KOPT-K1 (cell line): ENCODE data around the gene CALR3.
"Not testable (repeated sequence)": the region's sequence is repeated elsewhere in the genome, so short reads cannot be mapped to it uniquely, and the experiment has no call there.

ENCODE experiments used
- H3K27ac ChIP-seq: fragments of 200-600 bp; sonication (generic); 2 replicates; pipeline ENCODE4 v1.5.1; 2016; ENCODE audit warnings: antibody characterized with exemption, mild to moderate bottlenecking, low read depth, low read length; ENCODE audit not compliant: poor library complexity, severe bottlenecking
- H3K36me3 ChIP-seq: fragments of 200-600 bp; sonication (generic); 2 replicates; pipeline ENCODE4 v1.5.1; 2017; ENCODE audit warnings: antibody characterized with exemption, mild to moderate bottlenecking, low read length, moderate library complexity; ENCODE audit not compliant: insufficient read depth
- H3K9me3 ChIP-seq: fragments of 200-600 bp; sonication (generic); 2 replicates; pipeline ENCODE4 v1.5.1; 2017; ENCODE audit warnings: antibody characterized with exemption, low read length, mild to moderate bottlenecking; ENCODE audit not compliant: insufficient read depth, poor library complexity, severe bottlenecking

CALR3 gene, protein sequence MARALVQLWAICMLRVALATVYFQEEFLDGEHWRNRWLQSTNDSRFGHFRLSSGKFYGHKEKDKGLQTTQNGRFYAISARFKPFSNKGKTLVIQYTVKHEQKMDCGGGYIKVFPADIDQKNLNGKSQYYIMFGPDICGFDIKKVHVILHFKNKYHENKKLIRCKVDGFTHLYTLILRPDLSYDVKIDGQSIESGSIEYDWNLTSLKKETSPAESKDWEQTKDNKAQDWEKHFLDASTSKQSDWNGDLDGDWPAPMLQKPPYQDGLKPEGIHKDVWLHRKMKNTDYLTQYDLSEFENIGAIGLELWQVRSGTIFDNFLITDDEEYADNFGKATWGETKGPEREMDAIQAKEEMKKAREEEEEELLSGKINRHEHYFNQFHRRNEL

DNA sequence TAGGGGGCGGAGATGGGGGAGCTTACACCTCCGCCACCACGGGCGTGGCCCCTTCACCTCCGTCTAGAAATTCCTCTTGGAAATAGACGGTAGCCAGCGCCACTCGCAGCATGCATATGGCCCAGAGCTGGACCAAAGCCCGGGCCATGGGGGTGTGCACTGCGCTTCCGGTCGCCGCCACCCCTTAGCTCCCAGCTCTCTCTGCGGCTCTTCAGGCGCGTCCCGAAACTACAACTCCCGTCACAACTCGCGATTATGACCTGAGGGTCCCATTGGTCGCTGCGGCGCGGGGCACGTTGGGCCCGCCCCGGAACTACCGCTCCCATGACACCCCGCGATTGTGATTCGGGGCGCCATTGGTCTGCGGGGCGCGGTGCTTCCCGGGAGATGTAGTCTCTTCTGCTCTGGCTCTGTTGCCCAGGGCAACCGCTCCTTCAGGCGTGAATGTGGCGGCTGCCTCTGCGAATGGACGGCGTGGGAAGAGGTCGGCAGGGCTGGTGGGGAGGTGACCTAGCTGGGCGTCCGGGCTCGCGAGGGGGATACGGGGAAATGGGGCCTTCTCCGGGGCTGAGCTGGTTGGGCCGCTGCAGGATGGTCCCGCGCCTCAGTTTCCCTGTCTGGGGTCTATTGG, at the start of gene CALR3, which contains the start of gene C19orf44:
CALR3 (minus strand) TSS at position 186 of the 631 bp plus-strand sequence; CDS start at position 148, 38 bp downstream.
C19orf44 (plus strand) TSS at position 413 of the 631 bp plus-strand sequence. CDS start 4,399 bp downstream, outside the sequence.
- Histone ChIP-seq H3K27ac (peak within 1 kb of the TSS; percentile 58), H3K36me3 (no peaks in the 10 kb centered on the region), H3K9me3 (no peaks in the 10 kb centered on the region)

DNA sequence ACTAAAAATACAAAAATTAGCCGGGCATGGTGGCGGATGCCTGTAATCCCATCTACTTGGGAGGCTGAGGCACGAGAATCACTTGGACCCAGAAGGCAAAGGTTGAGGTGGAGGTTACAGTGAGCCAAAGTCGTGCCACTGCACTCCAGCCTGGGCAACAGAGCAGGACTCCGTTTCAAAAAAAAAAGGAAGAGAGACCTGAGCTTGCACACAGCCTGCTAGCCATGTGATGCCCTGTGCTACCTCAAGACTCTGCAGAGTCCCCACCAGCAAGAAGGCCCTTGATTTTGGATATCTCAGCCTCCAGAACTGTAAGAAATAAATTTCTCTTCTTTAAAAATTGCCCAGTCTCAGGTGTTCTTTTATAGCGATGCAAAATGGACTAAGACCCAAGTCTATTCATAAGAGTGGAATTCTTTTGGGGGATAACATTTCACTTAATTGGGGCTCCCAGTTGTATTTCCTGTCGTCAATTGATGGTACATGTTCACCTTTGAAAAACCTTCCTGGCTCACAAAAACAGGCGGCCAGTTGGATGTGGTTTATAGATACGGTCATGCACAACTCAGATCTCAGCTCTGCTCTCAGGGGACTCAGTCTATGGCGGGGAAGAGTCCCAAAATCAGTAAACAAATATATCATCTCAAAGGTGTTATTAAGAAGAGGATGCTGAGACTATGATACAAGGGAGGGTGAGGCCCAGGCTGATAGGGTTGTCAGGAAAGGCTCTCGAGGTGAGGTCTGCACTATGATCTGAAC, 48.7 kb upstream of the CALR3 start:
- H3K27ac ChIP-seq: no peak overlapping the region
- H3K36me3 ChIP-seq: peaks cover 29% of the 10 kb centered on the region
- H3K9me3 ChIP-seq: no peaks in the 10 kb centered on the region

DNA sequence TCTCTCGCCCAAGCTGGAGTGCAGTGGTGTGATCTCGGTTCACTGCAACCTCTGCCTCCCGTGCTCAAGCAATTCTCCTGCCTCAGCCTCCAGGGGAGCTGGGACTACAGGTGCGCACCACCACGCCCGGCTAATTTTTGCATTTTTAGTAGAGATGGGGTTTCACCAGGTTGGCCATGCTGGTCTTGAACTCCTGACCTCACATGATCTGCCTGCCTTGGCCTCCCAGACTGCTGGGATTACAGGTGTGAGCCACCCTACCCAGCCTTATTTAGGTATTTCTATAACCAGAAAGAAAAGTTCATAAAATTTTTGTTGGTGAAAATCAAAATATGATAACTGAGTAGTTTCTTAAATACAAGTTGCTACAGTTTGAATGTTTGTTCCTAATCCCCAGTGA, 47.8 kb upstream of the CALR3 start:
- H3K27ac ChIP-seq: peak overlapping the region; percentile 90

DNA sequence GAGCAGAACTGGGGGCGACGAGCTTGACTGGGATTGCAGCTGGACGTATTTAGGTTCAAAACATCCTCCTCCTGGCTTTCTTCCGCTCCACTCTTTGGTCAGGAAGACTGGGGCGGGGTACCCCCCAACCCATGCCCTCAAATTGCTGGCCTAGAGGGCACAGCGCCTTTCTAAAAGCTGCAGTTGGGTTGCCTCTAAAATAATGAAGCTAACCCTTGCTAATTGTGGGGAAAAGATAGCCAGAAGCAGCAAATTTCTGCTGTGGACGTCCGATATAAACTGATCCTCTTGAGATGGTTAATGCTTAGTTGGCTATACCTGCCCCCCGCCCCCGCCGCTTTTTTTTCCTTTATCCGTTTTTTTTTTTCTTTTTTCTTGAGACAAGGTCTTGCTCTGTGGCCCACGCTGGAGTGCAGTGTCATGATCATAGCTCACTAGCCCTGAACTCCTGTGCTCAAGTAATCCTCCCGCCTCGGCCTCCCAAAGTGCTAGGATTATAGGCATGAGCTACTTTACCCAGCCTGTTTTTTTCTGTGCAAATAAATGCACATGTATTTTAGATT, 47.0 kb upstream of the CALR3 start:
- Histone ChIP-seq H3K9me3 (no peaks in the 10 kb centered on the region), H3K36me3 (peaks cover 37% of the 10 kb centered on the region), H3K27ac (peak overlapping the region; percentile 90)

More for the DNA sequence above, 47.8 kb upstream of the CALR3 start:
- peaks cover 34% of the 10 kb centered on the region for H3K36me3 ChIP-seq
- H3K9me3 ChIP-seq: not testable (repeated sequence)

DNA sequence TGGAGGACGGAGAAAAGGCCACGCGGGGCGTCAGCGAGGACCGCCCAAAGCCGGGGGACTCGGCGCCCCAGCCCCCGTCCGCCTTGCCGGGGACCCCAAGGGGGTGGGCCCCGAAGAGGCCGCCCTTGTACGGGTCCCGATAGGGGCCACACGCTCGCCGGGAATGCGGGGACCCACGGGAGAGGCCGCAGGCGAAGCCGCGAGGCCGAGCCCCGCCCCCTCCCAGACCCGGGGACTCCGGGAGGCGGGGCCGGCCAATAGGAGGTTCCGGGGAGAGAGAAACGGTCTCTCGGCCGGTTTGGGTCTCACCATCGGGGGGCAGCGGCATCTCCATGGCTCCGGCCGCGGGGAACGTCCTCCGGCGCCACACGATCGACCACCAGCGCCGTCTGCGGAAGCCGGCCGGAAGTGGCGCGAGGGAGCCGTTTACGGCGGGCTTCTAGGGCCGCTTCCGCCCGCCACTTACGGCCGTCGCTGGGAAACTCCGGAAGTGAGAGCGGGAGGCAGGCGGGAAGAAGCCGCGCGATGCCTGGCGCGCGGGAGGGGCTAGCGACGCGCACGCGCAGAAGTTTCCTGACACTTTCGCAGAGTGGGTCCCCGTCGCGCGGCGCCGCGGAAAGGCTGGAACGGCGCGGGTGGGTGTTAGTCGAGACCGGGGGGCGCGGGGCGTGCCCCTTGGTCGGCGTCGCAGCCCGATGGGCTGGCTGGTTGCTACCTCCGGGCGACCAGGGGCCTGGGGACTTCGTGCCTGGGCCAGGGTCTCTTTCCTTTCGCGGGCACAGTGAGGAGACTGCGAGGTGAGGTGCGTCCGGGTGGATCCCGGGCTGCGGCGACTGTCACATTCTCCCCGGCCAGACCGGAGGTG, 46.3 kb upstream of the CALR3 start, which contains the start of gene CHERP:
CHERP (minus strand) TSS at position 393 of the 865 bp plus-strand sequence; CDS start at position 334, 59 bp downstream.
- Histone ChIP-seq H3K36me3 (peaks cover 44% of the 10 kb centered on the region), H3K9me3 (no peaks in the 10 kb centered on the region), H3K27ac (peak within 1 kb of the TSS; percentile 90)

DNA sequence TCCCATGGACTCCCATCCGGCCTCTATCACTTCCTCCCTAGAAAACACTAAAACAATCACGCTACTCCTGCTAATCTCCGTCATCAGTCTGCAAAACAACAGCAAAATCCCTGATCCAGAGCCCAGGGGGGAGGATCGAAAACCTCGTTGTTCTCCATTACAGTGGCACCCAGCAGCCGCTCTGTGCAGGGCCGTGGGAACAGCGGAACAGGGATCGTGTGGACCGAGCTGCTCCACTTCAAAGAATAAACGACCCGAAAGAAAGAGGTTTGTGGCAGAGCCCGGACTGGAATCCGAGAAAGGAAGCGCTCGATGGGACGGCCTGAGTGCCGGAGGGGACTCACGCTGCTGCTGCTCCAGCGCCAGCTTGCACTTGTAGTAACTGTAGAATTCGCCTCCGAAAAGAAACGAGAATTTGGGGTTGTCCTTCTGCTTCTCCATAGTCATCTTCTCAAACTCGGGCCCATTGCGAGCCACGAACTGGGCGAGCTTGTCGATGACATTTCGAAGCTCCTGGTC, 45.6 kb upstream of the CALR3 start:
- peaks cover 51% of the 10 kb centered on the region for H3K36me3 ChIP-seq
- no peaks in the 10 kb centered on the region for H3K9me3 ChIP-seq

DNA sequence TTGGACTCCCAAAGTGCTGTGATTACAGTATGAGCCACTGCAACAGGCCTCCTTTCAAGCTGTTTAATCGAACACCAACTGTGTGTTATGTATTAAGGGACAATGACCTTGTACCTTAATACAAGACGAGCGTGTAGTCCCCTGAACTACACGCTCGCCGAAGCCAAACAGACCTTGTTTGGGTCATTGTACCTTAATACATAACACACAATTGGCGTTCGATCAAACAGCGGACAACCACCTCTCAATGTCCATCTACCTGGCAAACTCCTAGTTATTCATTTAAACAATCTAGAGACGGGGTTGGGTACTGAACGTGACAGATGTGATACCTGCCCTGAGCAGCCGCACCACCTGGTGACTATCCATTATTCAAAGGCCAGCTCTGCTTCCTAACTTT, 45.0 kb upstream of the CALR3 start:
- H3K36me3 ChIP-seq: peaks cover 58% of the 10 kb centered on the region
- H3K27ac ChIP-seq: peak overlapping the region; percentile 90

More for the DNA sequence above, 45.6 kb upstream of the CALR3 start:
- H3K27ac ChIP-seq: peak overlapping the region; percentile 90

DNA sequence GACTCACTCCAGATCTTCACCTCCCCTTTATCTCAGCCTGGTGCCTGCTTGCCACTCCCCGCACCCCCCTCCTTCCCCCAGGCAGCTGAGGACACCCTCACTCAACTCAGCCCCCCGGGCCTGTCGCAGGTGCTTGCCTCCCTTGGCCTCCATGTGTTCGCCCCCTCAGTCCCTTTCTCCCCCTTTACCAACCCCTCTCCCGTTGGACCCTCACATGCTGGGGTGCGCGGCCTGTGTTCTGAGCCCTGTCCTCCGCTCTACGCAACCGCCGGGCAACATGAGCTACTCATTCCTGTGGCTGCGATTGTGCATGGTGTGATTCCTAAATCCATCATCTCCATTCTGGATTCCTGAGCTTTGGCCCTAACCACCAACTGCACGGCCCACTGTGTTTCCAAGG, 41.1 kb upstream of the CALR3 start:
- H3K36me3 ChIP-seq: peaks cover 91% of the 10 kb centered on the region
- H3K27ac ChIP-seq: no peak overlapping the region

More for the DNA sequence above, 45.0 kb upstream of the CALR3 start:
- H3K9me3 ChIP-seq: no peaks in the 10 kb centered on the region

DNA sequence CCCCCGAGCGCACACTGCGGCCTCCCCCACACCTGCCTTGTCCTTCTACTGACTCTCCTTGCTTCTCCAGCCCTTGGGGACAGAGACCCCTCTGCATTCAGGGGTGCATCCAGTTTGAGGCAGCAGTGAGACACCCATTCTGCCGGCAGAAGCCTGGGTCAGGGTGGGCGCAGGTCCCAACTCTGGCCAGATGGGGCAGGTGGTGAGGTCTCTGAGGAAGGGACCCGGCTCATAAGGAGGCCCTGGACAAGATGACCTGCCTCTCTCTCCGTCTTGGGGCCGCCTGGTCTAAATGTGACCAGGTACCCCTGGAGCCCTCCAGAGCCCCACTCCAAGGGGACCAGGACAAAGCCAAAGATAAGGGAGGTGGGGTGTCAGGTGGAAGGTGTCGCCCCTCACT, 40.2 kb upstream of the CALR3 start:
- H3K36me3 ChIP-seq: peaks cover 99% of the 10 kb centered on the region
- H3K27ac ChIP-seq: no peak overlapping the region
- no peaks in the 10 kb centered on the region for H3K9me3 ChIP-seq

More for the DNA sequence above, 41.1 kb upstream of the CALR3 start:
- no peaks in the 10 kb centered on the region for H3K9me3 ChIP-seq

DNA sequence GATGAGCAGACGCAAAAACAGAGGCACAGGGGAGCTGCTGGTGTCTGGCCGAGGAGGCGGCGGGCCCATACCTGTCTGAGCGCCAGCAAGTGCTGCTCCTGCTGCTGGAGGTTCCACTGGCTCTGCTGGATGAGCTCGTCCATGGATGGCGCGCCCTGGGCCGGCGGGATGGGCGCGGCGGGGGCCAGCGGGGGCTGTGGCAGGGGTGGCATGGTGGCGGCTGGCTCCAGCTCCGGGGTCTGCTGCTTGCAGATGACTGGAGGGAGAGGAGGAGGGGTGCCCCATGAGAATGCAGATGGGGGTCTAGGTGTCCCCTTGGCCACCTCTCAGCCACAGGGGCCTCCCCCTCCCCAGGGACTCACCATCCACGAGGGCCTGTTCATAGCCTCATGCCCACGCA, 39.4 kb upstream of the CALR3 start:
- no peak overlapping the region for H3K27ac ChIP-seq
- H3K9me3 ChIP-seq: no peaks in the 10 kb centered on the region
- peaks cover 99% of the 10 kb centered on the region for H3K36me3 ChIP-seq

DNA sequence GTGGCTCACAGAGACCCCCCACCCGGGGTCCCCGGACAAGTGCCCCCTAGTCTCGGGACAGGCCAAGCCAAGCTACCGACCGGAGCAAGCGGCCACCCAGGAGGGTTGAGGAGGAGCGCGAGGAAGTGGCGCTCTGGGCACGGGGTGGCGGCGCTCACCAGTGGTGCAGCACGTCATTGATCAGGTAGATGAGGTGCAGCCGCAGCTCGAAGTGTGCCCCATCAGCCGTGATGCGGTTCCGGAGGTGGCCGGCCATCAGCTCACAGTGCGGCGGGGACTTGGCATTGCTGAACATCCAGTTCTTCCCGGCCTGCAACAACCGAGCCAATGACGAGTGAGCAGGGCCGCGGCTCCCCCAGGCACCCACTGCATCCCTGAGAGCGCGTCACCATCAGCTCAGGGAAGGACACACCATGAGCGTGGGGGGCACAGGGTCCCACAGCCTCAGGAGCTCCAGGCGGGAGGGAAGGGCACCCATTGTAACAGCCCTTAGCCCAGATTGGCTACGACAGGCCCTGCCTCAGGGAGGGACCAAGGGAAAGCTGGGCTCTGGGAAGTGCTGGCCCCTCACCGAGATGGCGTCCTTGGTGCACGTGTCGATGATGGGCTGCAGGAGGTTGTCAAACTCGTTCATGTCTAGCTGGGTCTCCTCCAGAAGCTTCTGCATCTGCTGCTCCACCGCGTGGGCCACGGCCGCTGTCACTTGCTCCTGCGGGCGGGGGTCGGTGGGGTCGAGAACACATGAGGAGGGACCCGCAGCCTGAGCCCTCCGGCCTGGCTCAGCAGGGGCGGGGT, 36.7 kb upstream of the CALR3 start:
- Histone ChIP-seq H3K36me3 (peaks cover 100% of the 10 kb centered on the region), H3K27ac (no peak overlapping the region), H3K9me3 (no peaks in the 10 kb centered on the region)

DNA sequence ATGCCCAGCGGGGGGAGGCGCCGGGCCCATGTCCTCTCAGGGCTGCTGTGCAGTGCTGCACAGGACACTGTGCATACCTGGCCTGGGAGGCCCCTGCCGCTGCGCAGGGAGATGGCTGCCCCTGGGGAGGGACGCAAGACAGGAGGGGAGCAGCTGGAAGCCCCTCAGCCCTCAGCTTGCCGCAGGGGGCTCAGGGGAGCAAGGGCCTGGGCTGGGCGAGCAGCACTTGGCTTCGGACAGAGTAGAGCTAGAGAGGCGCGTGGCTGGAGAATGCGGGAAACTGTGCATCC, 35.4 kb upstream of the CALR3 start:
- no peak overlapping the region for H3K27ac ChIP-seq
- peaks cover 100% of the 10 kb centered on the region for H3K36me3 ChIP-seq
- H3K9me3 ChIP-seq: no peaks in the 10 kb centered on the region

DNA sequence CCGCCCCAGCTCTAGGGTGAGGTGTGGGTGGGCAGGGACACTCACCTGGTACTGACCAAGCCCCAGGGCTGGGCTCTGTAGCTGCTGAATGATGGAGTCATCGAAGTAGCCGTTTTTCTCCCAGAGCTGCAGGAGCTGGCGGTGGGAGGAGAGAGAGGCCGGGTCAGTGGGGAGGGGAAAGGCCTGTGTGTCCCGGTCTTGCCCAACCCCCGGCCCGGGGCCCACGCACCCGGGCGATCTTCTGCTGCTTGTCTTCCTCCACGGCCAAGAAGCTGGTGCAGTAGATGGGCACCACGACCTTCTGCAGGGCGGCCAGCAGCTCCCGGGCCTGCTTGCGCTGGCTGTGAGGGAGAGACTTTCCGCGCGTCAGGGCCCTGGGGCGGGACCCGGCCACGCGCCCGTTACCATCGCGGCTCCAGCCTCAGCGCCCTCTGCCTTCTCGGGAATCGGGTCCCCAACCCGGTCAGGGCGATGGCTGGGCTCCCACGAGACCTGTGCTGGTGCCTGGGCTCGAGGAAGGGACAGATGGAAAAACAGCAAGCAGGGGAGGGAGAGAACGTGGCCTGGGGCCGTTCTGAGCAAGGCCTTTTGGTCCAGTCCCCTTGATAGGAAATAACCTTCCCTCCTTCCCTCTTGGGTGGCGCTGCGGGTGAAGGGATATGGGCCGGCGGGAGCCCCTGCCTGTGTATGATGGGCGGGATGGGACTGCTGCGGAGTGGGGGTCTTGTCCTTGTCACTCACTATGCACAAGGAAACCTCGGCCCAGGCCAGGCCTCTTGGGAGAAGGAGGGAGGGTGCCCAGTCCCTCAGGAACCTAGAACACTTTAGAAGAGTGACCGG, 34.8 kb upstream of the CALR3 start:
- Histone ChIP-seq H3K36me3 (peaks cover 100% of the 10 kb centered on the region), H3K27ac (no peak overlapping the region), H3K9me3 (no peaks in the 10 kb centered on the region)
